Measurements from ENCODE around the gene WNK1.

The WNK1 gene

DNA sequence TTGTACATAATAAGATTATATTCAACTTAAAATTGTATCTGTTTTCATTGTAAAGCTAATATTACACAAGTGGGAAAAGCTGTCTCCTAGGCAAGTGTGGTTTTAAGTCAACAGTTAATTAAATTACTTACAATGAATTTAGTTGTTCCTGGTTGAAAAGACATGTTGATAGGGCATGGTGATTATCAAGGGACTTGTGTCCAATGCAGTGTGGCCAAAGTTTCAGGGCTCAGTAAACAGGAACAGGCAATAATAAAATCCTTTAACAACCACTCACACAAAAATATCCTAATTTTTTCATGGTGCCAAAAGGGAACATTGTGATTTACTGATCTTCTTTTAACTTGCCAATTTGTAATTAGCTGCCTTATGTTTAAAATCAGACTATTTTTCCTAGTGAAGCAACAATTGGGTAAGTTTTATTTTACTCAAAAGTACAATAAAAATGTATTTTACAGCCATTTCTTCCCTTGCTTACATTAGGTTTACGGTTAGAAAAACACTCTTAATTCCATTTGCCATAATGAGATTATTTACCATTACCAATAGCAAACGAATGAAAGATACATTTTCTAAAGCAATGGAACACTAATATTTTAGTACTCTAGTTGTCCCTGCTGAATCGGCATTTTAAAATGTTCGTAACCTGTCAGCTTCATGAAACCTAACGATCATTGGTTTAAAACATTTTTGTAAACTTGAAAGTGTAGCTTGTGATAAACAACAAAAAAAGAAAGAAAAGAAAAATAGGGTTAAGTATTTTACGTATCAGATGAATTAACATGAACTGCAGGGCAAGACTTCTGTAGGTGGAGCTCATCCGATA lies 1.8 kb upstream of the WNK1 start:
- TF ChIP-seq, protein P1, sequence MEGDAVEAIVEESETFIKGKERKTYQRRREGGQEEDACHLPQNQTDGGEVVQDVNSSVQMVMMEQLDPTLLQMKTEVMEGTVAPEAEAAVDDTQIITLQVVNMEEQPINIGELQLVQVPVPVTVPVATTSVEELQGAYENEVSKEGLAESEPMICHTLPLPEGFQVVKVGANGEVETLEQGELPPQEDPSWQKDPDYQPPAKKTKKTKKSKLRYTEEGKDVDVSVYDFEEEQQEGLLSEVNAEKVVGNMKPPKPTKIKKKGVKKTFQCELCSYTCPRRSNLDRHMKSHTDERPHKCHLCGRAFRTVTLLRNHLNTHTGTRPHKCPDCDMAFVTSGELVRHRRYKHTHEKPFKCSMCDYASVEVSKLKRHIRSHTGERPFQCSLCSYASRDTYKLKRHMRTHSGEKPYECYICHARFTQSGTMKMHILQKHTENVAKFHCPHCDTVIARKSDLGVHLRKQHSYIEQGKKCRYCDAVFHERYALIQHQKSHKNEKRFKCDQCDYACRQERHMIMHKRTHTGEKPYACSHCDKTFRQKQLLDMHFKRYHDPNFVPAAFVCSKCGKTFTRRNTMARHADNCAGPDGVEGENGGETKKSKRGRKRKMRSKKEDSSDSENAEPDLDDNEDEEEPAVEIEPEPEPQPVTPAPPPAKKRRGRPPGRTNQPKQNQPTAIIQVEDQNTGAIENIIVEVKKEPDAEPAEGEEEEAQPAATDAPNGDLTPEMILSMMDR (conservative IDR thresholded peaks at IDR 0.05), result no peak
- H3K27ac ChIP-seq, result peak overlapping the region; percentile 94

DNA sequence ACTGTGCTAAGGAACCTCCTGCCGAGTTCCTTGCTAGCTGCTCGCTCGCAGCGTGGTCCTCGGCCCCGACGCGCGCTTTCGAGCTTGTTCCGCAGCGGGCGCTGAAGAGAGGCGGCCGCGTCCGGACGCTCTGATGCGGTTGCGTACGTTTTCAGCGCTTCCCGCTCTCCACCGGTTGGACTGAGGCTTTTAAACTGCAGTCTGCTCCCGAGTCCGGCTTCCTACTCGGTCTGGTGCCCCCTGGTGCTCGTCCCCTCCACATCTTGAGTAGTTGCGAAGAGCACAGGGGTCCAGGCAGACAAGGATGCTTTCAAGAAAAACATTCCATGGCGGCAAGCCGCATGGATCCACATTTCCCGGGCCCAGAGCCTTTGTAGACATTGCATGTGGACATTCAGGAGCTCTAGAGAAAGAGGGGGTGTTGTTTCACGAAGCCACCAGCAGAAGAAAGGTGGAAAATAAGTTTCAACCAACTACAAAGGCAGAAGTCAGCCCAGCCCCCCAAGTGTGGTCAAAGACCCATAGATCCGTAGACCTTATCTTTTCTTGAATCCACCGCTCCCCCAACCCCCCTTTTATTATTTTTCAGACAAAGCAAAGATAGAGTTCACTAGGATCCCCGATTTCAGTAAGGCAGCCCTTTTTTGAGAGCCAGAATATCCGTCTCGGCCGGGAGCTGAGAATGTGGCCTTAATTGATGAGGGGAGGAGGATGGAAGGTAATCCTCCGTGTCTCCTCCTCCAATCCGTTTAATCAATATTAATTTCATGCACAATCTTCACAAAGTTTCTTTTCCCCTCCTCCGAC lies 984 bp upstream of the WNK1 start:
- TF ChIP-seq, protein P1 (conservative IDR thresholded peaks at IDR 0.05), result peak; percentile 88

DNA sequence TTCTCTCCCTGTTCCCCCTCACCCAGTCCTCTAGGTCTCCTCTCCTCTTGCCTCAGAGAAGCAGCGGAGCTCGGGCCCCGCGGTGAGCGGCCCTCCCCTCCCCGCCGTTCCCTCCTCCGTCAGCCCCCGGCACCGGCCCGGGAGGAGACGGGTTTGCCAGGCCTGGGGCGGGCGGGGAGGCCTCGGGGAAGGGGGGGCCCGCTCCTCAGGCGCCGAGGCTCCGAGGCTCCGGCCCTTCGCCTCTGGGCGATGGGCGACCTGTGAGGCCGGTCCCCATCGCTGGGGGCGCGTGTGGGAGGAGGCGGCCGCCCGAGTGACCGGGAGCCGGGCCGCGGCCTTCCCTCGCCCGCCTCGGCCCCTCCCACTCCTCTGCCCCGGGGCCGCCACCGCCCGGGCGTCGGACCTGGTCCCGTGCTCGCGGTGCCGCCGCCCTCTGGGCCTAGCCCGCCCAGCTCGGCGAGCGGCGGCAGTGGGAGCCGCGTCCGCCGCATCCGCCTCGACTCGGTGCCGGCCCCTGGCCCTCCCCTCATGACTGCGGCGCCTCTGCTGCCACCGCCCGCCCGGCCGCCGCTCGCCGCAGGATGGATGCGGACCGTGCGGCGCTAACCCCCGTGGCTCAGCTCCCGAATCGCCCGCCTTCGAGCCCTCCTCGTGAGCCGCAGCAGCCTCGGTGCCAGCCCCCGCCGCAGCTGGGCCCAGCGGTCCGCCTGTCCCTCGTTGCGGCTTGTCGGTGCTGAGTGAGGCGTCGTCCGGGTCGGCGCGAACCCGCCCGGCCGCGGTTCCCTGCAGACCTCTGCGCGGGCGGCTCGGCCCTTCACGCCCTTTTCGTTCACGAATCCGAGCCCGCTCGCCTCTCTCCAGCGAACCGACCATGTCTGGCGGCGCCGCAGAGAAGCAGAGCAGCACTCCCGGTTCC lies 574 bp downstream of the WNK1 start:
- TF ChIP-seq, protein P1 (conservative IDR thresholded peaks at IDR 0.05), result peak; percentile 36; the same call in 1 of the 2 replicates
- peak overlapping the region; percentile 94 for H3K27ac ChIP-seq

More for the DNA sequence above, 984 bp upstream of the WNK1 start:
- peak overlapping the region; percentile 94 for H3K27ac ChIP-seq

DNA sequence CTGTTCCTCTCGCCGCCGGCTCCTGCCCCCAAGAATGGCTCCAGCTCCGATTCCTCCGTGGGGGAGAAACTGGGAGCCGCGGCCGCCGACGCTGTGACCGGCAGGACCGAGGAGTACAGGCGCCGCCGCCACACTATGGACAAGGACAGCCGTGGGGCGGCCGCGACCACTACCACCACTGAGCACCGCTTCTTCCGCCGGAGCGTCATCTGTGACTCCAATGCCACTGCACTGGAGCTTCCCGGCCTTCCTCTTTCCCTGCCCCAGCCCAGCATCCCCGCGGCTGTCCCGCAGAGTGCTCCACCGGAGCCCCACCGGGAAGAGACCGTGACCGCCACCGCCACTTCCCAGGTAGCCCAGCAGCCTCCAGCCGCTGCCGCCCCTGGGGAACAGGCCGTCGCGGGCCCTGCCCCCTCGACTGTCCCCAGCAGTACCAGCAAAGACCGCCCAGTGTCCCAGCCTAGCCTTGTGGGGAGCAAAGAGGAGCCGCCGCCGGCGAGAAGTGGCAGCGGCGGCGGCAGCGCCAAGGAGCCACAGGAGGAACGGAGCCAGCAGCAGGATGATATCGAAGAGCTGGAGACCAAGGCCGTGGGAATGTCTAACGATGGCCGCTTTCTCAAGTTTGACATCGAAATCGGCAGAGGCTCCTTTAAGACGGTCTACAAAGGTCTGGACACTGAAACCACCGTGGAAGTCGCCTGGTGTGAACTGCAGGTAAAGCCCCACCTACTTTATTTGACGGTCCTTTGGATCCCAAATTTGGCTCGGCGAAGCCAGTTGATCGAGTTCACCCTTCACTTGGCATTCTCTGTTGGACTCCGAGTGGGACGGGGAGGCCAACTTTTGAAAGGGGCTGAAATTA lies 1.5 kb downstream of the WNK1 start:
- H3K27ac ChIP-seq, result peak overlapping the region; percentile 94

DNA sequence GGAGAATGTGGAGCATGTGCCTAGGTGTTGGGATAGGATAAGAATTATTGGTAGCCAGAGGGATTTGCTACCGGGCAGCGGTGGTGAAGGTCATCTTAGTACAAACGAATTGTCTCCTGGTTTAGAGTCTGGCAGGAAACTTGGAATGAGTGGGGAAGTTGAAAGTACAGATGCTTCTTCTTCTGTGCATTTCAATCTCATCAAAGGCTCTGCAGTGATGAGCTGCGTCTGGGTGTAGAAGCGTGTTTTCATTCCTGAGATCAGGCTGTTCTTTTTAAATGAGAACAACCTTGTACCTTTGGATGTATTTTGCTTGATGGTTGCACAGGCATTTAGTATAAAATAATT lies 2.1 kb downstream of the WNK1 start:
- TF ChIP-seq, protein P1 (conservative IDR thresholded peaks at IDR 0.05), result no peak

More for the DNA sequence above, 1.5 kb downstream of the WNK1 start:
- TF ChIP-seq, protein P1 (conservative IDR thresholded peaks at IDR 0.05), result no peak

DNA sequence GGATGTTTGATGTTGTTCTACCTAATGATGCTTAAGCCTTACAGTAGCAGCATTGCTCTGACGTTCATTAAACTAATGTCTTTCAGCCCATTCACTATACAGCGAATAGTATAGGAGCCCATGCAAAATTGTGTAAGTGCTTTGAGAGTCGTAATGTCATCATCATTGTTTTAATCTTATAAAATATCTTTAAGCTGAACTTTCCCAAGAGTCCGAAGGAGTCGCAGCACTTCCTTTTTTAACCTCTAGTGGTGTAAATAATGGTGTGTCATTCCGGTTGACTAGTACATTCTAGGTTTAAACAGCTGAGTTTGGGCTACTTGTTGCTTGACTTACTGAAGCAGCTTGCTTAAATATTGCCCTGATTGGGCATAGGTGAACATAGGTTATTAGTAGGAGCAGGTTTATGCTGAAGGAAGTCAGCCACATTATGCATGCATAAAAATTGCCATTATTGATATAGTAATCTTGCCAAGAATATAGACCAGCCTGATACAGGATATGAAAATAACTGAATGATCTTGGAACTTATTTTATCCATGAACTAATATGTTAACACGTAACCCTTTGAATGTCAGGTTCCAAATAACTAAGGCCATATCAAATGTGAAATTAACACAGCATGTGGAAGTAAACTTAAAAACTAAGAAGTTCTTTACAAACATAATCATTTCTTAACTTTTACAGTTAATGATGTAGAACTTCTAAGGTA lies 2.6 kb downstream of the WNK1 start:
- TF ChIP-seq, protein P1 (conservative IDR thresholded peaks at IDR 0.05), result peak; percentile 71
- H3K27ac ChIP-seq, result peak overlapping the region; percentile 94

More for the DNA sequence above, 2.1 kb downstream of the WNK1 start:
- H3K27ac ChIP-seq, result peak overlapping the region; percentile 94

All from VCaP (cell line).